HG02852 (cell line): ENCODE results near the gene SUCLA2.
"Not testable (repeated sequence)": the region's sequence is repeated elsewhere in the genome, so short reads cannot be mapped to it uniquely, and the experiment has no call there.

ENCODE experiments used
- ATAC-seq: cut with Tn5 transposase; IDR thresholded peaks from one replicate; pipeline ENCODE4 v1.9.1; 2021; ENCODE audit warnings: mild to moderate bottlenecking, moderate library complexity; ENCODE audit not compliant: unreplicated experiment

Gene SUCLA2

GRCh38 chr13:48001114-48001881 is at the start of gene SUCLA2:
Gene SUCLA2 (minus strand): TSS chr13:48001273. CDS start chr13:48001269, 4 bp downstream.
- peak; percentile 99 for ATAC-seq

- ATAC-seq: no peak
Observed at GRCh38 chr13:48050550-48050949, 49.5 kb upstream of the SUCLA2 start.

DNA sequence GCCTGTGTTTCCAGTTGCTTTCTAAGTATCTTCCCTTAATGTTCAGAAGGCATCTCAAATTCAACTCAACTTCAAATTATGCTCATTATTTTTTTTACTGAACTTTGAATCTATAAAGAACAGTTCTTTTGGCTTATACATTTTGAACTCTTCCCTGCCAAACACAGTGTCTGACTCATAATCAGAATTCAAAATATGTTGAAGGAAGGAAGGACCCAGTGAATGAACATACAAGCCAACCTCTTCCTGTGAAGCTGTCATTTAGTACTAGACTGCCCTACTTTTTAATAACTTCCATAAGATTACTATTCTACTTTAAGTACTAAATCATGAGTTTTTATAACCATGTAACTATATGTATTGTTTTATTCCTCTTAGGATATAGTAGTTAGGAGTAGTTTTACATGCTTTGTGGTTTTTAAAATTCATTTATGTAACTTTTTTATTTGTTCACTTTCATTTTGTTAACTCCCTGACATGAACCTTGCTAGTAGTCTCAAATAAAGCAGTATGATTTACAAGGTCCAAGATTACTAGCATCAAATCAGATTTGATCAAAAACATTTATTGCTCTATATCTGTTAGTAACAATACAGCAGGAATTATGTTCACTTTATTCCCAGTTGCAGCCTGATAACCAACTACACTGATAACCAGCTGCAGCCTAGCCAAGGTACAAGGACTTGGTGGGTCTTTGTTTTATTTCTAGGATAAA is 42.9 kb upstream of the SUCLA2 start:
- ATAC-seq: peak; percentile 62

DNA sequence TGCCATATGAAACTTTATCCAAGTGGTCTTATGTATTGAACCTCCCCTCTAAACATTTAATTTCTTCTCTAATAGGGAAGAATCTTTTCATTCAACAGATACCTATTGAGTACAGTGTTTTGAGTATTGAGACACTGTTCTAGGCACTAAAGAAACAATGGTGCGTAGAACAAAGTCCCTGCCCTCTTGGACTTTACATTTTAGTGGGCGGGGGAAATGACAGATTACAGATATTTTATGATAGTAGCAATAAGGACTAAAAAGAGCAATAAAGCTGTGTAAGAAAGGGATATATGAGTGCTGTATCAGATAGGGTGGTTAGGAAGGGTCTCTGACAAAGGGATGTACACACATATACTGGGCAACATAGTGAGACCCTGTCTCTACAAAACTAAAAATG is 41.8 kb upstream of the SUCLA2 start:
- no peak for ATAC-seq

GRCh38 chr13:48040896-48041295 is 39.8 kb upstream of the SUCLA2 start:
- no peak for ATAC-seq

DNA sequence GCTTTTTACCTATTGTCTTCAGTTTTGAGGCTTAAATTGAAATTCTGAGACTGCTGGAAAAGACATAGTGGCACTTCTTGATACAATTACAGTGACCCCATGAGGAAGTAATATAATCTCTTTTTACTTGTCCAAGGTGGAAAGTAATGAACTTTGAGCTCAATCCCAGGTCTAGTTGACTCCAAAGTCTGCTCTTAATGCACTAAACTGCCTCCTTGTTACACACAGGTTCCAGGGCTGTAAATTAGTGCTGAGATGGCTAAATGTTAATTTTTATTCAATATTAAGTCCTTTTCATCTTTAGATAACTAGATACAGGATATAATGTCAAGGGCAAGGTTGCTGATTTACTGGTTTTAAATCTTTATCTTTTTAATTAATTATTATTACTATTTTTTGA is 39.0 kb upstream of the SUCLA2 start:
- no peak for ATAC-seq

GRCh38 chr13:48038761-48039160 is 37.7 kb upstream of the SUCLA2 start:
- ATAC-seq: no peak

DNA sequence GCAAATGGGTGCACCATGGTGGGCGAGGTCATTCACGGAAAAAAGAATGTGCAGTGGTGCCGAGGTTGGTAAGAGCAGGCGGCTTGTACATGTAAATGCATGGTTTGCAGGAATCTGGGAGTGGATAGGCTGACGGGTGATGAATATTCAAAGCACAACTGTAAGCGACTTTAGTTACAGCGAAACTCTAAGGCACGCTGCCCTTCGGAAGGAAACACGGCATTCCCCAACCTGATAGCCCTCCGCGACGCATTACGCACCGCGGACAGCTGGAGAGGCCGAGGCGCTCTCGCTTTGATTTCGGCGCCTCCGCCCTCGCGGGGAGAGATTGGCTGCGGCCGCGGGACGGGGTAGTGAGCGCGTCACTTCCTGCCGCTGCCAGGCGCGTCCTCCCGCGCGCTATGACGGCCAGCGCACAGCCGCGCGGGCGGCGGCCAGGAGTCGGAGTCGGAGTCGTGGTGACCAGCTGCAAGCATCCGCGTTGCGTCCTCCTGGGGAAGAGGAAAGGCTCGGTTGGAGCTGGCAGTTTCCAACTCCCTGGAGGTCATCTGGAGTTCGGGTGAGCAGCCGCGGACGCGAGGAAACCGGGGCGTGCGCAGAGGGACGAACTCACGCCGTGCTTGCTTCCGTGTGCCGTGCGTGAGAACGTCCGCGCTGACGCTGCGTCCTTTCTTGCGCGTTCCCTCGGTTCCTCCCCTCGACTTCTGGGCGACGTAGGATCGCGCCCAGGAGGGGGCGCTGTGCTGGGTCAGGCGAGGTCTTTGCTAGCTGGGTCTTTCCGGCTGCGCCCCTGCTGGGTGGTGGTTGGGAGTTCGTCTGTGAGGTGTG is 36.5 kb upstream of the SUCLA2 start, which contains the start of gene NUDT15:
Gene NUDT15 (plus strand): TSS at position 381 of the 828 bp plus-strand sequence. CDS start 21 bp downstream, at position 402.
- ATAC-seq: peak; percentile 94

- no peak for ATAC-seq
Observed at GRCh38 chr13:48029859-48030258, 28.8 kb upstream of the SUCLA2 start.

- no peak for ATAC-seq
Observed at GRCh38 chr13:48028066-48028465, 27.0 kb upstream of the SUCLA2 start.

- no peak for ATAC-seq
Observed at GRCh38 chr13:48019796-48020195, 18.7 kb upstream of the SUCLA2 start.

DNA sequence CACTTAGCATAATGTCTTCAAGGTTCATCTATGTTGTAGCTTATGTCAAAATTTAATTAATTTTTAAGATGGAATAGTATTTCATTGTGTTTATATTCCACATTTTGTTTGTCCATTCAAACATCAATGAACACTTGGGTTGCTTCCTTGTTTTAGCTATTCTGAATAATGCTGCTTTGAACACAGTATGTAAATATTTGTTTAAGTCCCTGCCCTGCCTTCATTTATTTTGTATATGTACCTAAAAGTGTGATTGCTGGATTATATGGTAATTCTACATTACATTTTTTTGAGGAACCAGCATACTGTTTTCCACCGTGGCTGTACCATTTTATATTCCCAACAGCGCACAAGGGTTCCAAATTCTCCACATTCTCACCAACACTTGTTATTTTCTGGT is 17.6 kb upstream of the SUCLA2 start:
- no peak for ATAC-seq

DNA sequence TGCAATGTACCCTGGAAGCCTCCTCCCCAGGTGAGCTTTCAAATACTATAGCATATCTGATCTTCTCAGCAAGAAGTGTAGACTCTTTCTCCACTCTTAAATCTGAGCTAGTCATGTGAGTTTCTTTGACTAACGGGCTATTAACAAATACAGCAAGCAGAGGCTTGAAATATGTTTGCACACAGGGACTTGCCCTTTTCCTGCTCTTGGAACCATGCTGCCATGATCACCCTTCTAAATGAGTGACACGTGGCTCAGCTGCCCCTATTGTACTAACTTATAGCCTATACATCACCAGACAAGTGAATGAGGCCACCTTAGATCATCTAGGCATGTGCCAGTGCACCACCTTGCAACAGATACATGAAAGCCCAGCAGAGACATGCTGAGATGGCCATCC is 13.3 kb upstream of the SUCLA2 start:
- no peak for ATAC-seq

- no peak for ATAC-seq
Observed at GRCh38 chr13:48012668-48013067, 11.6 kb upstream of the SUCLA2 start.

- no peak for ATAC-seq
Observed at GRCh38 chr13:48010698-48011097, 9.6 kb upstream of the SUCLA2 start.

DNA sequence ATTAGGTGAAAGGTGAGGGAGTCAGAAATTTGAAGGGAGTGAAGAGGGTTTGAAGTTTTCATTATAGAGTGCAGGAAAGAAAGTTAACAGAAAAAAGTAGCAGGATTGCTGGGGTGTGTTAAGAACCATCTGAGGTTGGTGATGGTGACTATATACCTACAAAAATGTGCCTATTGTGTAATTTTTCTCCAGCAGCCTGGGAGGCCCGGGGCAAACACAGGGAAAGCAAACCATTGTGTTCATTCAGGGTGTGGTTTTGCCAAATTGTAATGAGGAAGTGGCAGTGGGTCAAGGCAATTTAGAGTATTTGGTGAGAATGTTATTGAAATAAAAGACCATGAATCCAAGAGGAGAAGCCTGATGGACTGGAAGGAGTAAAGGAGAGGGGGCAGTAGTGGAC is 8.2 kb upstream of the SUCLA2 start:
- no peak for ATAC-seq

DNA sequence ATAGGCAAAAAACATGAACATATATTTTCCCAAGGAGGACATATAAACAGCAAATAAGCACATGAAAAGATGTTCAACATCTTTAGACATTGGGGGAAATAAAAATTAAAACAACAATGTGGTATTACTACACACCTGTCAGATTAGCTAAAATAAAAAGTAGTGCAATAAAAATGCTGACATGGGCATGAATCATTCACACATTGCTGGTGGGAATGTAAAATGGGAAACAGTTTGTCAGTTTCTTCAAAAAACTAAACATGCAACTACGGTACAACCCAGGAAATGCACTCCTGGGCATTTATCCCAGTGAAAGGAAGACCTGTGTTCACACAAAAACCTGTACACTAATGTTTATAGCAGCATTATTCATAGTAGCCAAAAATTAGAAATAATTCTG is 5.3 kb upstream of the SUCLA2 start:
- ATAC-seq: no peak

- no peak for ATAC-seq
Observed at GRCh38 chr13:48004201-48004600, 3.1 kb upstream of the SUCLA2 start.

- not testable (repeated sequence) for ATAC-seq
Observed at GRCh38 chr13:48001999-48002398, 926 bp upstream of the SUCLA2 start.

- ATAC-seq: peak; percentile 44
Observed at GRCh38 chr13:48000559-48001113, 437 bp downstream of the SUCLA2 start.

DNA sequence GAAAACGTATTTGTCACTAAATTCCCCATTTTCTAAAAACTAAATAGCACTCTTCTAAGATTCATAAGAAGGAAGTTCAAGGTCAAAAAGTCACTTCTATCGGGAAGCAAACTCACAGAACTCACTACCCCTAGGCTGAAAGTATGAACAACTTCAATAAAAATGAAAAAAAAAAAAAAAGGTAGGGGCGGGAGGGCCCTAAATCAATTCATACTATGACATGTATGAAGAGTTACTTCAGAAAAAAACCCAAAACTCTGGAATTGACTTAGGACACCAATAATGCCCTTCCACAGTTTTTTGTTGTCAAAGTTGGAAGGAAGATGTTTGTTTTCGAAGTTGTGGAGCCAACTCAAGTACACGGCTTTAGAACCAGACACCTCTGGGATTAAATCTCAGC is 1.1 kb downstream of the SUCLA2 start:
- no peak for ATAC-seq
